K562 (cell line): ENCODE results near the gene KIRREL1. TPM values are rescaled to one million over a fixed set of nuclear protein-coding genes. Genes with fewer than 3 reads are reported as not detected.
A peak's percentile ranks its signal among the peaks of the same experiment; 100 is the strongest.

Source experiments
- ATAC-seq: fragments of 200-7000 bp; cut with Tn5 transposase; 3 replicates; pipeline ENCODE4 v1.9.1; 2020; ENCODE audit warnings: moderate library complexity
- BruUV-seq: library from RNA; stranded (reverse); fragments of 400-500 nt; replicated peaks from 2 replicates; lab custom pipeline; 2021; lab: Mats Ljungman, UMichigan
- CTCF ChIA-PET: fragments of 300-600 bp; formaldehyde crosslinking; extraction: SDS; loops from one replicate; lab custom pipeline; 2021; ENCODE audit warnings: low intra/inter-chr PET ratio; lab: Yijun Ruan, JAX
- POLR2A ChIA-PET: fragments of 300-600, 350-650 bp; sonication (Branson Sonifier 250); formaldehyde crosslinking; extraction: SDS; loops from one replicate; lab custom pipeline; 2021; ENCODE audit warnings: antibody characterized with exemption, inconsistent platforms; lab: Yijun Ruan, JAX
- DNase-seq, 4 experiments: peaks; one replicate each; pipeline versions ENCODE4 v3.0.0 to v3.0.0-alpha.2; 2011 to 2018; ENCODE audit warnings: low spot score in 3 of 4, mixed read lengths in 3 of 4; ENCODE audit errors: extremely low read depth in 1 of 4
- FAIRE-seq: peaks from 2 replicates; lab custom pipeline; 2011; peaks lifted over from hg19 to GRCh38; lab: Jason Lieb, UNC
- H2AFZ ChIP-seq: 2 replicates; pipeline ENCODE4 v1.6.0; 2011; ENCODE audit warnings: low read depth, low read length, control low read depth, inconsistent platforms
- H3K27ac ChIP-seq: fragments of 200-600 bp; 3 replicates; pipeline ENCODE4 v1.8.0; 2011; ENCODE audit warnings: low read depth, mild to moderate bottlenecking, control low read depth, inconsistent platforms, low read length, moderate library complexity, mixed read lengths; ENCODE audit errors: extremely low read depth
- H3K27me3 ChIP-seq, 2 experiments: fragments of 300-600 bp in 1 of 2; 2 replicates in 1 of 2; 3 replicates in 1 of 2; pipeline versions ENCODE4 v1.6.0 to v1.8.0; 2011; ENCODE audit warnings: inconsistent platforms in 2 of 2, low read length in 2 of 2, mild to moderate bottlenecking in 1 of 2, mixed read lengths in 1 of 2, moderate library complexity in 1 of 2; ENCODE audit not compliant: control insufficient read depth in 2 of 2, insufficient read depth in 2 of 2
- H3K36me3 ChIP-seq: fragments of 300-600 bp; 3 replicates; pipeline ENCODE4 v1.8.0; 2011; ENCODE audit warnings: mild to moderate bottlenecking, low read length, inconsistent platforms; ENCODE audit not compliant: control insufficient read depth, insufficient read depth
- H3K4me1 ChIP-seq, 2 experiments: fragments of 200-600 bp in 1 of 2; replicated peaks in 1 of 2; 2 replicates in 1 of 2; 3 replicates in 1 of 2; pipeline versions ENCODE4 v1.5.1 to v1.8.0; 2011; ENCODE audit warnings: inconsistent platforms in 2 of 2, low read length in 2 of 2, mild to moderate bottlenecking in 1 of 2, mixed read lengths in 1 of 2, moderate library complexity in 1 of 2; ENCODE audit not compliant: control insufficient read depth in 2 of 2, insufficient read depth in 2 of 2
- H3K4me2 ChIP-seq: 2 replicates; pipeline ENCODE4 v1.6.1; 2011; ENCODE audit warnings: low read length, control low read depth, inconsistent platforms, mixed read lengths; ENCODE audit not compliant: insufficient read depth
- H3K4me3 ChIP-seq: fragments of 200-600 bp; sonication (generic), shearing (Covaris generic); 2 replicates; pipeline ENCODE4 v1.5.1; 2016; ENCODE audit warnings: control low read depth, inconsistent platforms
- H3K79me2 ChIP-seq: fragments of 200-600 bp; 3 replicates; pipeline ENCODE4 v1.8.0; 2011; ENCODE audit warnings: low read length, inconsistent platforms; ENCODE audit not compliant: control insufficient read depth, insufficient read depth
- H3K9ac ChIP-seq, 2 experiments: 2 replicates each; pipeline versions ENCODE4 v1.6.0 to v1.6.1; 2011; ENCODE audit warnings: low read depth in 2 of 2, low read length in 2 of 2, control low read depth in 1 of 2, inconsistent platforms in 1 of 2, mild to moderate bottlenecking in 1 of 2, mixed read lengths in 1 of 2; ENCODE audit not compliant: insufficient read depth in 1 of 2
- H3K9me1 ChIP-seq: one replicate; pipeline ENCODE4 v1.6.0; 2011; ENCODE audit warnings: inconsistent platforms, mild to moderate bottlenecking, low read length, moderate library complexity; ENCODE audit not compliant: control insufficient read depth, insufficient read depth
- H3K9me3 ChIP-seq: replicated peaks from 2 replicates; pipeline ENCODE4 v1.5.1; 2011; ENCODE audit warnings: low read depth, low read length, inconsistent platforms; ENCODE audit not compliant: control insufficient read depth, insufficient read depth
- H4K20me1 ChIP-seq: replicated peaks from 2 replicates; pipeline ENCODE4 v1.6.1; 2011; ENCODE audit warnings: low read length, inconsistent platforms, mixed read lengths; ENCODE audit not compliant: control insufficient read depth, insufficient read depth
- ZFP36 ChIP-seq: fragments of 150-350 bp; IDR thresholded peaks from 2 replicates; pipeline ENCODE4 v1.6.1; 2018; ENCODE audit warnings: low read length, low read depth; ENCODE audit not compliant: partially characterized antibody
- ZNF384 ChIP-seq: IDR thresholded peaks from 2 replicates; pipeline ENCODE4 v1.6.1; 2012; ENCODE audit warnings: low read depth, low read length, improper control_type of control experiment
- WGBS: fragments of 100-300 bp; shearing (Covaris generic); methylation state at CpG from one replicate; pipeline ENCODE4 v1.1.6; 2016; ENCODE audit warnings: low coverage, mixed read lengths; ENCODE audit not compliant: insufficient coverage; ENCODE audit errors: missing lambda C conversion rate; 5-methylcytosine and 5-hydroxymethylcytosine counted together
- in situ Hi-C: fragments of 300-500 bp; cut with MboI; formaldehyde crosslinking; loops from 4 replicates; pipeline ENCODE4 v1.15.0; 2018; ENCODE audit warnings: inconsistent platforms, mixed read lengths
- intact Hi-C: fragments of 100-400 bp; cut with micrococcal nuclease; formaldehyde crosslinking; loops from 2 replicates; pipeline ENCODE4 v1.14.2; 2022
- polyA plus RNA-seq, 8 experiments: library from polyadenylated mRNA; depleted of rRNA in 4 of 8; stranded (reverse) in 5 of 8; unstranded in 3 of 8; fragments of >200 nt; fragmentation: Nextera tagmentation in 2 of 8; fragmentation: Illumina TruSeq in 1 of 8; extraction: Ambion mirVana in 2 of 8; extraction: Trizol in 1 of 8; gene quantifications; 2 replicates each; pipeline versions ENCODE4 v1.2.1 to v1.2.3, GENCODE V29; 2011 to 2014; ENCODE audit warnings: inconsistent platforms in 1 of 8, missing spikeins in 1 of 8
- total RNA-seq, 7 experiments: library from RNA; depleted of rRNA in 6 of 7; stranded (reverse); fragments of >200 nt in 6 of 7; fragmentation: Illumina TruSeq in 2 of 7; extraction: Trizol in 2 of 7; gene quantifications; 2 replicates each; pipeline versions ENCODE4 v1.2.1 to v1.2.3, GENCODE V29; 2011 to 2021; ENCODE audit warnings: low replicate concordance in 1 of 7

KIRREL1 gene
- total and polyA plus RNA-seq, 9 of the 15 experiments (the other 6 are each of a cell fraction or from before 2014, with no cell fraction given): under 0.01 to 0.22 (median 0.03) TPM; not detected in 3

DNA sequence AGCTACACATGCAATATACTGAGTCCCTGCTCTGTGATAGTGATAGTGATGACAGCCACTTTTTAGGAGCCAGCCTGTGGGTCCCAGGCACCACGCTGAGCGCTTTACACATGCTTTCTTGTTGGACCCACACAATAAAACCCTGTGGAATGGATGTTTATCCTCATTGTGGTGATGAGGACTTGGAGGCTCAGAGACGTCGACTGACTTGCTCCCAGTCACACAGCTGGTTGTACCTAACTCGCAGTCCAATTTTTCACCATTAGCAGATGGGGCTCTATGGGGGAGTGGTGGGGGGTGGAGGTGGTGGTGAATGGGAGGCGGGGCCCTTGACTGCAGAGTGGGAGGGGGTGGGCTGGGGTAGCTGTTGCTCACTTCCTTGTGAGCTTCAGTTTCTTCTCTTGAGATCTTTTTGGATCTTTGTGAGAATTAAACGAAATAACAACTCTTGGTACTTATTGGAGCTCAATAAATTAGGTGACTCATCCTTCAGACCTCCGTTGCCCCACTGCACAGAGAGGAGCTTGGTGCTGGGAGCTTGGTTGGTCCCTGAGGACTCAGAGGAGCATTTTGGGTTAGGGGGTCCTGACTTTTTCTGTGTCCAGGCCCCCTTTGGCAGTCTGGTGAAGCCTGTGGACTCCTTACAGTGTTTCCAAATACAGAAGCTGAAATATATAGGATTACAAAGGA lies 125.4 kb downstream of the KIRREL1 start:
- 4% methylated on average over 8 of the region's 8 CpGs for WGBS
- no peaks in the 10 kb centered on the region for H3K79me2 ChIP-seq
- peaks cover 0 to 2% of the 10 kb centered on the region in 2 experiments; a peak in 2 of 5 replicates for H3K4me1 ChIP-seq
- peak overlapping the region; percentile 51; the same call in 1 of the 2 replicates for H2AFZ ChIP-seq
- H3K36me3 ChIP-seq: no peaks in the 10 kb centered on the region
- no peak overlapping the region for H3K9ac ChIP-seq
- H4K20me1 ChIP-seq: no peaks in the 10 kb centered on the region
- FAIRE-seq: no peak
- no peak for DNase-seq
- no peak overlapping the region for H3K27ac ChIP-seq
- H3K9me1 ChIP-seq: no peaks in the 10 kb centered on the region
- ATAC-seq: no peak
- H3K4me2 ChIP-seq: peak overlapping the region; percentile 41; the same call in 1 of the 2 replicates
- H3K9me3 ChIP-seq: no peaks in the 10 kb centered on the region
- ChIA-PET CTCF (interaction anchor here (0.5 to 0.6 kb wide), 2 partner anchors 630 to 1964 kb away, joined by 3 to 6 read pairs; no protein-coding TSS in a partner anchor), POLR2A (interaction anchor here (0.5 to 0.7 kb wide), 3 partner anchors 156 to 1718 kb away, joined by 3 read pairs; partner anchors contain the start of gene OR10T2)
- in situ Hi-C loops (no loop called here), intact Hi-C loops (no loop called here)
- no peak overlapping the region for H3K4me3 ChIP-seq
- no TSS peak for BruUV-seq
- peaks cover 0 to 12% of the 10 kb centered on the region in 2 experiments; a peak in 2 of 5 replicates for H3K27me3 ChIP-seq
- TF ChIP-seq ZNF384 (no peak), ZFP36 (peak; percentile 5)
